GM12878 (cell line): Measurements from ENCODE around the gene MSGN1. TPM values are rescaled to one million over a fixed set of nuclear protein-coding genes. Genes with fewer than 3 reads are reported as not detected.

Source experiments
- ATAC-seq: fragments of 200-7000 bp; cut with Tn5 transposase; 3 replicates; pipeline ENCODE4 v1.9.1; 2020; ENCODE audit warnings: mild to moderate bottlenecking, moderate library complexity
- BruUV-seq: library from RNA; stranded (reverse); fragments of 400-500 nt; replicated peaks from 2 replicates; lab custom pipeline; 2021; lab: Mats Ljungman, UMichigan
- CTCF ChIA-PET: fragments of 300-600 bp; sonication (Branson Sonifier 250); formaldehyde crosslinking; extraction: SDS; loops from one replicate; lab custom pipeline; 2021; ENCODE audit warnings: inconsistent platforms; lab: Yijun Ruan, JAX
- POLR2A ChIA-PET: fragments of 350-600 bp; formaldehyde crosslinking; extraction: SDS; loops from one replicate; lab custom pipeline; 2021; ENCODE audit warnings: inconsistent platforms; lab: Charles Lee
- RAD21 ChIA-PET: fragments of 300-600 bp; sonication (Branson Sonifier 250); formaldehyde crosslinking; loops from one replicate; lab custom pipeline; 2023; ENCODE audit warnings: antibody characterized with exemption; ENCODE audit not compliant: unreplicated experiment; lab: Charles Lee
- SMC1A ChIA-PET: fragments of 300-600 bp; sonication (Branson Sonifier 250); formaldehyde crosslinking; loops from one replicate; lab custom pipeline; 2023; ENCODE audit not compliant: unreplicated experiment, uncharacterized antibody; lab: Charles Lee
- DNase-seq: peaks from one replicate; pipeline ENCODE4 v3.0.0-alpha.2; 2011; ENCODE audit warnings: low read depth, low spot score
- FAIRE-seq: peaks from 3 replicates; lab custom pipeline; 2011; peaks lifted over from hg19 to GRCh38; lab: Jason Lieb, UNC
- H2AFZ ChIP-seq: 2 replicates; pipeline ENCODE4 v1.6.0; 2011; ENCODE audit warnings: low read depth, low read length, control low read depth; ENCODE audit not compliant: control insufficient read depth
- H3K27ac ChIP-seq: 2 replicates; pipeline ENCODE4 v1.5.1; 2011; ENCODE audit warnings: control low read depth; ENCODE audit not compliant: control insufficient read depth, insufficient read depth
- H3K27me3 ChIP-seq, 2 experiments: replicated peaks in 1 of 2; 2 replicates each; pipeline versions ENCODE4 v1.6.0 to v1.6.1; 2011; ENCODE audit warnings: low read length in 1 of 2; ENCODE audit not compliant: control insufficient read depth in 2 of 2, insufficient read depth in 2 of 2
- H3K36me3 ChIP-seq, 2 experiments: 2 replicates each; pipeline ENCODE4 v1.5.1; 2011; ENCODE audit warnings: low read length in 1 of 2; ENCODE audit not compliant: control insufficient read depth in 2 of 2, insufficient read depth in 2 of 2
- H3K4me1 ChIP-seq: 2 replicates; pipeline ENCODE4 v1.6.1; 2011; ENCODE audit warnings: mild to moderate bottlenecking, low read length, moderate library complexity, mixed read lengths; ENCODE audit not compliant: control insufficient read depth, insufficient read depth
- H3K4me2 ChIP-seq: 2 replicates; pipeline ENCODE4 v1.6.0; 2011; ENCODE audit warnings: control low read depth; ENCODE audit not compliant: control insufficient read depth, insufficient read depth
- H3K4me3 ChIP-seq: fragments of 200-600 bp; sonication (generic); 2 replicates; pipeline ENCODE4 v1.5.1; 2016
- H3K79me2 ChIP-seq: 2 replicates; pipeline ENCODE4 v1.6.0; 2011; ENCODE audit warnings: low read length; ENCODE audit not compliant: control insufficient read depth, insufficient read depth
- H3K9ac ChIP-seq: 2 replicates; pipeline ENCODE4 v1.8.0; 2011; ENCODE audit warnings: low read length, control low read depth, mixed read lengths; ENCODE audit not compliant: control insufficient read depth, insufficient read depth
- H3K9me3 ChIP-seq: replicated peaks from 3 replicates; pipeline ENCODE4 v1.5.1; 2011; ENCODE audit warnings: mild to moderate bottlenecking, low read length; ENCODE audit not compliant: control insufficient read depth, insufficient read depth
- H4K20me1 ChIP-seq: 2 replicates; pipeline ENCODE4 v1.6.0; 2011; ENCODE audit not compliant: control insufficient read depth, insufficient read depth
- ATF3 ChIP-seq: IDR thresholded peaks from 2 replicates; pipeline ENCODE4 v1.6.1; 2011; ENCODE audit warnings: low read depth, mild to moderate bottlenecking, low read length, moderate library complexity, borderline replicate concordance; ENCODE audit errors: extremely low read depth
- BACH1 ChIP-seq: fragments of 450-650 bp; IDR thresholded peaks from 2 replicates; pipeline ENCODE4 v1.6.1; 2017; ENCODE audit warnings: mild to moderate bottlenecking, borderline replicate concordance
- CBX5 ChIP-seq: sonication (generic); IDR thresholded peaks from 2 replicates; pipeline ENCODE4 v1.6.1; 2016; ENCODE audit warnings: low read depth, moderate library complexity, mild to moderate bottlenecking, inconsistent platforms
- CHD1 ChIP-seq: IDR thresholded peaks from 2 replicates; pipeline ENCODE4 v1.6.1; 2012; ENCODE audit warnings: low read depth, low read length, improper control_type of control experiment
- ESRRA ChIP-seq: IDR thresholded peaks from 2 replicates; pipeline ENCODE4 v1.6.1; 2012; ENCODE audit warnings: mild to moderate bottlenecking, low read length, improper control_type of control experiment
- HDGF ChIP-seq: fragments of 450-650 bp; IDR thresholded peaks from 2 replicates; pipeline ENCODE4 v1.6.1; 2016; ENCODE audit warnings: antibody characterized with exemption
- JUND ChIP-seq: IDR thresholded peaks from 2 replicates; pipeline ENCODE4 v1.6.1; 2012; ENCODE audit warnings: low read depth, mild to moderate bottlenecking, low read length, improper control_type of control experiment, moderate library complexity
- KLF5 ChIP-seq: fragments of 450-650 bp; IDR thresholded peaks from 2 replicates; pipeline ENCODE4 v1.6.1; 2014; ENCODE audit warnings: mild to moderate bottlenecking; ENCODE audit not compliant: partially characterized antibody
- MEF2B ChIP-seq: fragments of 450-650 bp; IDR thresholded peaks from 2 replicates; pipeline ENCODE4 v1.6.1; 2018; ENCODE audit warnings: mild to moderate bottlenecking, moderate library complexity; ENCODE audit not compliant: partially characterized antibody, poor library complexity, severe bottlenecking
- MTA3 ChIP-seq: IDR thresholded peaks from 2 replicates; pipeline ENCODE4 v1.6.1; 2012; ENCODE audit warnings: low read length, inconsistent platforms, borderline replicate concordance
- NFXL1 ChIP-seq: fragments of 450-650 bp; IDR thresholded peaks from 2 replicates; pipeline ENCODE4 v1.6.1; 2017; ENCODE audit warnings: antibody characterized with exemption, mild to moderate bottlenecking, borderline replicate concordance
- PKNOX1 ChIP-seq: fragments of 450-650 bp; IDR thresholded peaks from 2 replicates; pipeline ENCODE4 v1.6.1; 2016; ENCODE audit warnings: mild to moderate bottlenecking
- SIX5 ChIP-seq: IDR thresholded peaks from 2 replicates; pipeline ENCODE4 v1.6.1; 2011; ENCODE audit warnings: mild to moderate bottlenecking, low read depth, low read length, moderate library complexity; ENCODE audit not compliant: severe bottlenecking
- SUPT20H ChIP-seq: IDR thresholded peaks from 2 replicates; pipeline ENCODE4 v1.6.1; 2011; ENCODE audit warnings: low read depth, mild to moderate bottlenecking, low read length, moderate library complexity, borderline replicate concordance; ENCODE audit not compliant: control insufficient read depth
- TCF12 ChIP-seq: IDR thresholded peaks from 2 replicates; pipeline ENCODE4 v1.6.1; 2011; ENCODE audit warnings: low read depth, mild to moderate bottlenecking, low read length
- ZBTB4 ChIP-seq: fragments of 450-650 bp; formaldehyde crosslinking; IDR thresholded peaks from 2 replicates; pipeline ENCODE4 v1.4.0; 2022; ENCODE audit warnings: mild to moderate bottlenecking, moderate library complexity
- ZNF217 ChIP-seq: fragments of 450-650 bp; IDR thresholded peaks from 2 replicates; pipeline ENCODE4 v1.6.1; 2017; ENCODE audit warnings: antibody characterized with exemption, mild to moderate bottlenecking
- ZNF622 ChIP-seq: fragments of 450-650 bp; IDR thresholded peaks from 2 replicates; pipeline ENCODE4 v1.6.1; 2017; ENCODE audit warnings: mild to moderate bottlenecking, inconsistent platforms
- ZZZ3 ChIP-seq: IDR thresholded peaks from 2 replicates; pipeline ENCODE4 v1.6.1; 2011; ENCODE audit warnings: low read depth; ENCODE audit not compliant: control insufficient read depth, insufficient read length
- WGBS: methylation state at CpG from one replicate; pipeline ENCODE4 v1.1.6; 2016; ENCODE audit warnings: low lambda C conversion rate; ENCODE audit not compliant: insufficient replicate concordance, insufficient coverage; ENCODE audit errors: missing lambda C conversion rate; 5-methylcytosine and 5-hydroxymethylcytosine counted together
- in situ Hi-C: fragments of 300-500 bp; cut with MboI; formaldehyde crosslinking; loops from 9 replicates; pipeline ENCODE4 v1.14.3; 2018; ENCODE audit warnings: mixed read lengths
- intact Hi-C: fragments of 100-400 bp; cut with micrococcal nuclease; formaldehyde crosslinking; loops from one replicate; pipeline ENCODE4 v1.14.2; 2022; ENCODE audit not compliant: unreplicated experiment
- polyA plus RNA-seq, 11 experiments: library from polyadenylated mRNA; depleted of rRNA in 4 of 11; unstranded in 6 of 11; stranded (reverse) in 5 of 11; fragments of >200 nt; fragmentation: Nextera tagmentation in 4 of 11; fragmentation: Illumina TruSeq in 1 of 11; extraction: Ambion mirVana in 4 of 11; extraction: Trizol in 1 of 11; gene quantifications; 1 replicate in 1 of 11; 2 replicates in 10 of 11; pipeline versions ENCODE4 v1.2.1 to v1.2.3, GENCODE V29; 2011 to 2016; ENCODE audit warnings: inconsistent platforms in 2 of 11, missing spikeins in 2 of 11, low read depth in 1 of 11
- total RNA-seq, 4 experiments: library from RNA; depleted of rRNA in 3 of 4; stranded (reverse); fragments of >200 nt in 3 of 4; fragmentation: Illumina TruSeq in 1 of 4; extraction: Trizol in 1 of 4; gene quantifications; 2 replicates each; pipeline versions ENCODE4 v1.2.1 to v1.2.3, GENCODE V29; 2013 to 2021

The MSGN1 gene
- total and polyA plus RNA-seq, 10 of the 15 experiments (the other 5 are each of a cell fraction or from before 2014, with no cell fraction given) = 0.27 TPM; not detected in 9

- FAIRE-seq (no peak), ATAC-seq (no peak), DNase-seq (no peak)
- no peaks in the 10 kb centered on the region for H3K4me1 ChIP-seq
- WGBS = 34% methylated on average over 4 of the region's 4 CpGs
- no peaks in the 10 kb centered on the region for H4K20me1 ChIP-seq
- no peak overlapping the region for H2AFZ ChIP-seq
- intact Hi-C loops = loop anchor here (10.0 kb wide), 1 partner anchor 261 kb away; no protein-coding TSS in a partner anchor
- H3K9ac ChIP-seq = no peak overlapping the region
- no peak overlapping the region for H3K4me2 ChIP-seq
- ChIA-PET SMC1A (no interaction called here), RAD21 (no interaction called here), POLR2A (no interaction called here), CTCF (no interaction called here)
- no peak overlapping the region for H3K27ac ChIP-seq
- H3K9me3 ChIP-seq = no peaks in the 10 kb centered on the region; the same call in 2 of the 3 replicates
- H3K36me3 ChIP-seq = no peaks in the 10 kb centered on the region
- no peak overlapping the region for H3K4me3 ChIP-seq
- TF ChIP-seq ZNF217 (no peak), PKNOX1 (no peak), NFXL1 (no peak), SUPT20H (no peak), CBX5 (no peak), SIX5 (no peak), KLF5 (no peak), ZNF622 (no peak), ZZZ3 (no peak), MEF2B (no peak), ZBTB4 (CRISPR knock-in tag) (no peak), MTA3 (no peak), ESRRA (no peak), BACH1 (no peak), HDGF (no peak), JUND (no peak), CHD1 (no peak), TCF12 (no peak), ATF3 (no peak)
- no peaks in the 10 kb centered on the region for H3K79me2 ChIP-seq
- H3K27me3 ChIP-seq = no peaks in the 10 kb centered on the region; a peak in 1 of 4 replicates
- in situ Hi-C loops = loop anchor here (5.0 kb wide), 2 partner anchors 299 to 524 kb away; no protein-coding TSS in a partner anchor
- BruUV-seq = no TSS peak
These were observed 37.5 kb downstream of the MSGN1 start for GRCh38 chr2:17853799-17854198.
